VCaP (cell line): ENCODE results near the gene LCA5L.

Experiments
- H3K27ac ChIP-seq: fragments of 450-650 bp; 2 replicates; pipeline ENCODE4 v1.5.1; 2017
- CTCF ChIP-seq: fragments of 450-650 bp; conservative IDR thresholded peaks from 2 replicates; pipeline ENCODE4 v1.5.1; 2017; ENCODE audit warnings: mild to moderate bottlenecking, moderate library complexity

LCA5L gene

GRCh38 chr21:39363607-39364555, 81.7 kb downstream of the LCA5L start:
- H3K27ac ChIP-seq = peak overlapping the region; percentile 25
- no peak for TF ChIP-seq CTCF

GRCh38 chr21:39362733-39363132, 82.8 kb downstream of the LCA5L start:
- no peak for TF ChIP-seq CTCF
- no peak overlapping the region for H3K27ac ChIP-seq

- TF ChIP-seq CTCF = no peak
- H3K27ac ChIP-seq = no peak overlapping the region
These were observed 86.2 kb downstream of the LCA5L start for GRCh38 chr21:39359382-39359781.
